BE2C (cell line): ENCODE data around the gene AKR1C8.

Experiments
- DNase-seq: peaks from one replicate; pipeline ENCODE4 v3.0.0-alpha.2; 2020
- H3K27me3 ChIP-seq: fragments of 250-450 bp; sonication (Bioruptor Pico); 2 replicates; pipeline ENCODE4 v1.5.1; 2020; ENCODE audit warnings: mild to moderate bottlenecking
- H3K36me3 ChIP-seq: fragments of 250-450 bp; sonication (Bioruptor Pico); 2 replicates; pipeline ENCODE4 v1.5.1; 2020; ENCODE audit warnings: mild to moderate bottlenecking
- H3K4me1 ChIP-seq: fragments of 250-450 bp; sonication (Bioruptor Pico); 2 replicates; pipeline ENCODE4 v1.5.1; 2020
- H3K4me3 ChIP-seq: 2 replicates; pipeline ENCODE4 v1.5.1; 2011; ENCODE audit warnings: low read depth, low read length
- H3K9me3 ChIP-seq: fragments of 250-450 bp; sonication (Bioruptor Pico); 2 replicates; pipeline ENCODE4 v1.5.1; 2020
- CTCF ChIP-seq: IDR thresholded peaks from 2 replicates; pipeline ENCODE4 v1.5.1; 2012; ENCODE audit warnings: mild to moderate bottlenecking, low read depth, low read length

AKR1C8 gene

GRCh38 chr10:5107860-5108526, 77.0 kb downstream of the AKR1C8 start:
- Histone ChIP-seq H3K27me3 (no peaks in the 10 kb centered on the region), H3K4me1 (no peaks in the 10 kb centered on the region), H3K9me3 (no peaks in the 10 kb centered on the region), H3K36me3 (no peaks in the 10 kb centered on the region), H3K4me3 (no peak overlapping the region)
- DNase-seq, result no peak
- no peak for TF ChIP-seq CTCF

- H3K27me3 ChIP-seq, result no peaks in the 10 kb centered on the region
- TF ChIP-seq CTCF, result no peak
- DNase-seq, result no peak
- no peaks in the 10 kb centered on the region for H3K36me3 ChIP-seq
- no peaks in the 10 kb centered on the region for H3K4me1 ChIP-seq
- no peak overlapping the region for H3K4me3 ChIP-seq
- no peaks in the 10 kb centered on the region for H3K9me3 ChIP-seq
Observed at GRCh38 chr10:5106553-5106952, 78.4 kb downstream of the AKR1C8 start.

GRCh38 chr10:5105626-5106025, 79.3 kb downstream of the AKR1C8 start:
- no peak for DNase-seq
- Histone ChIP-seq H3K36me3 (no peaks in the 10 kb centered on the region), H3K27me3 (no peaks in the 10 kb centered on the region), H3K4me3 (no peak overlapping the region), H3K4me1 (no peaks in the 10 kb centered on the region), H3K9me3 (no peaks in the 10 kb centered on the region)
- no peak for TF ChIP-seq CTCF
